GM23248 (cell line): ENCODE results near the gene SMG1. TPM values are rescaled to one million over a fixed set of nuclear protein-coding genes. Genes with fewer than 3 reads are reported as not detected.
"Not testable (repeated sequence)": the region's sequence is repeated elsewhere in the genome, so short reads cannot be mapped to it uniquely, and the experiment has no call there.

Experiments
- DNase-seq: peaks from one replicate; pipeline ENCODE4 v3.0.0-alpha.2; 2015
- H2AFZ ChIP-seq: fragments of 200-600 bp; sonication (generic); 2 replicates; pipeline ENCODE4 v1.6.1; 2016; ENCODE audit warnings: antibody characterized with exemption
- H3F3A ChIP-seq: fragments of 200-600 bp; sonication (generic); 2 replicates; pipeline ENCODE4 v1.6.1; 2016; ENCODE audit warnings: mild to moderate bottlenecking, antibody characterized with exemption, mixed run types; ENCODE audit not compliant: insufficient read depth
- H3K27ac ChIP-seq: fragments of 200-600 bp; sonication (generic); 2 replicates; pipeline ENCODE4 v1.5.1; 2016; ENCODE audit warnings: mild to moderate bottlenecking
- H3K27me3 ChIP-seq: fragments of 200-600 bp; sonication (generic); replicated peaks from 2 replicates; pipeline ENCODE4 v1.6.1; 2016; ENCODE audit warnings: mild to moderate bottlenecking; ENCODE audit not compliant: insufficient read depth
- H3K36me3 ChIP-seq: fragments of 200-600 bp; sonication (generic); 2 replicates; pipeline ENCODE4 v1.6.1; 2016; ENCODE audit warnings: low read depth, mild to moderate bottlenecking
- H3K4me1 ChIP-seq: fragments of 200-600 bp; sonication (generic); 2 replicates; pipeline ENCODE4 v1.6.1; 2016; ENCODE audit warnings: mild to moderate bottlenecking; ENCODE audit not compliant: insufficient read depth
- H3K4me2 ChIP-seq: fragments of 200-600 bp; sonication (generic); one replicate; pipeline ENCODE4 v1.6.1; 2016; ENCODE audit warnings: mild to moderate bottlenecking; ENCODE audit not compliant: unreplicated experiment
- H3K4me3 ChIP-seq: fragments of 200-600 bp; sonication (generic); 2 replicates; pipeline ENCODE4 v1.5.1; 2016; ENCODE audit warnings: mild to moderate bottlenecking
- H3K79me2 ChIP-seq: fragments of 200-600 bp; sonication (generic); 2 replicates; pipeline ENCODE4 v1.6.1; 2016; ENCODE audit warnings: mild to moderate bottlenecking; ENCODE audit not compliant: insufficient read depth
- H3K9ac ChIP-seq: fragments of 200-600 bp; sonication (generic); 2 replicates; pipeline ENCODE4 v1.6.1; 2016; ENCODE audit warnings: mild to moderate bottlenecking
- H3K9me2 ChIP-seq: fragments of 200-600 bp; sonication (generic); 2 replicates; pipeline ENCODE4 v1.6.1; 2016; ENCODE audit warnings: mixed run types, mild to moderate bottlenecking, moderate library complexity; ENCODE audit not compliant: insufficient read depth
- H3K9me3 ChIP-seq: fragments of 200-600 bp; sonication (generic); one replicate; pipeline ENCODE4 v1.6.1; 2017; ENCODE audit warnings: low read depth
- H4K20me1 ChIP-seq: fragments of 200-600 bp; sonication (generic); 2 replicates; pipeline ENCODE4 v1.6.0; 2016; ENCODE audit not compliant: insufficient read depth
- WGBS, 2 experiments: methylation state at CpG; one replicate each; pipeline ENCODE4 v1.1.6; 2015 to 2017; ENCODE audit warnings: low lambda C conversion rate in 2 of 2, low coverage in 1 of 2; ENCODE audit errors: missing lambda C conversion rate in 2 of 2; 5-methylcytosine and 5-hydroxymethylcytosine counted together
- in situ Hi-C: fragments of 300-500 bp; cut with MboI; formaldehyde crosslinking; loops from 2 replicates; pipeline ENCODE4 v1.15.0; 2020
- polyA plus RNA-seq: library from polyadenylated mRNA; unstranded; fragments of >200 nt; fragmentation: Nextera tagmentation; extraction: Ambion mirVana; gene quantifications from 2 replicates; pipeline ENCODE4 v1.2.1, GENCODE V29; 2016
- total RNA-seq: library from RNA; depleted of rRNA; stranded (reverse); fragments of >200 nt; shearing (Covaris generic); gene quantifications from 2 replicates; pipeline ENCODE4 v1.2.3, GENCODE V29; 2014

SMG1 gene
- total and polyA plus RNA-seq, 2 experiments from 2014 or later, result 9.3 to 37.1 TPM

DNA sequence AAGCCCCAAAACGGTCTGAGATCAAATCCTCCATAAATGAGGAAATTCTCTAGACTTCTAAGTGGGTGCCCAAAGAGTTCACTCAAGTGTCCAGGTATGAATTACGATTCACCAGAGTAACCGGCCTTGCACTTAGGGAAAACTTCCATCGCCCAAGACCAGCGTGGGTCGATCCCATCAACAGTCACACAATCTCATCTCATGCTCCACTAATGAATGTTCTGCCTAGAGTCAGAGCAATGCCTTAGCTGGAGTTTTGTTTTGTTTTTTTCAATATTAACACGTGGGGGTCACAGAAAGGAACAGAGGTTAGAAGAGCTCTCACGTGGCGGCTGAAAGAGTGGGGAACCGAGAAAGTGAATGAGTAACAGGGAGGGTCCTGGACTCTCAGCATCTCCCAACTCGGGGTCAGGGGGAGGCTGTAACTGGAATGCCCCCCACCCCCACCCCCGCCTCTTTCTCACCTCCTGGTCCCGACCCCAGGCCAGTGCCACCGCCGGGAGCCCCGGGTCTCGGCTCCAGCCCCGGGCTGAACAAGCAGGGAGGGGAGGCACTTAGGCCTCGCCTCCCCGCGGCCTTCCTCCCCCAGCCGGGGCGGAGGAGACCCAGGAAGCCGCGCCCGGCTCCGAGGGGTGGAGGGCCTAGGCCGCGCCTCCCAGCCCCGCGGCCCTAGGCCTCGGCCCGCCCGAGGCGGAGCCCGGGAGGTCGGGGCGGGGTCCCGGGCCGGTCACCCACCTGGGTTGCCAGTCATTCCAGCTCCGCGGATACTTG is 808 bp downstream of the SMG1 start:
- in situ Hi-C loops, H3K27me3 ChIP-seq, H4K20me1 ChIP-seq, H3F3A ChIP-seq, H3K36me3 ChIP-seq, H3K9me3 ChIP-seq, H3K9me2 ChIP-seq: not testable (repeated sequence)
- H3K27ac ChIP-seq, result peak overlapping the region; percentile 83
- H3K4me2 ChIP-seq, result peak overlapping the region; percentile 98
- WGBS, 2 experiments, result 0 to 1% methylated on average over 12 to 41 of the region's 42 CpGs
- H3K9ac ChIP-seq, result peak overlapping the region; percentile 91
- H3K79me2 ChIP-seq, result peaks cover 52% of the 10 kb centered on the region
- H3K4me1 ChIP-seq, result peaks cover 14% of the 10 kb centered on the region
- peak overlapping the region; percentile 93 for H2AFZ ChIP-seq
- peak; percentile 64 for DNase-seq
- H3K4me3 ChIP-seq, result peak overlapping the region; percentile 95

DNA sequence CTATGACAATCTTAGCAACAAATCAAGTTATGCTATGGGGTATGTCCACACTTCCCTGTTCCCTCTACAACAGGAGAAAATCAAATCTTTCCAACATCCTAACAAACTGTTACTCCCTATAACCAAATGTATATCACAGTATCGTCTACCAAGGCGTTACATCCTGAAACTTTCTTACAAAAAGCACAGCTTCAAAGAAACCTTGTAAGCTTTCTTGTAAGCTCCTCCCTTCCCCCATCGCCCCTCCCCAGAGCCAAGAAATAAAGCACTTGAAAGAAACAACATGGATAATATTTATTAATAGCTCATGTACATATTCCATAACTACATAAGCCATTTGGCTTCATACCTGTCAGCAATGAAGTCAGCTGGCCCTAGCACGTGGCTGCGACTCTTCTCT is 2.3 kb downstream of the SMG1 start:
- H3K27me3 ChIP-seq, H4K20me1 ChIP-seq, H3K36me3 ChIP-seq, H3K9me3 ChIP-seq, H2AFZ ChIP-seq, DNase-seq, H3K27ac ChIP-seq, in situ Hi-C loops, H3K9me2 ChIP-seq, H3F3A ChIP-seq: not testable (repeated sequence)
- Histone ChIP-seq H3K4me3 (peak overlapping the region; percentile 95), H3K4me2 (peak overlapping the region; percentile 98), H3K79me2 (peaks cover 66% of the 10 kb centered on the region), H3K9ac (peak overlapping the region; percentile 91; the same call in 1 of the 2 replicates), H3K4me1 (peaks cover 14% of the 10 kb centered on the region)
- 23 to 36% methylated on average over 5 of the region's 5 CpGs for WGBS, 2 experiments

DNA sequence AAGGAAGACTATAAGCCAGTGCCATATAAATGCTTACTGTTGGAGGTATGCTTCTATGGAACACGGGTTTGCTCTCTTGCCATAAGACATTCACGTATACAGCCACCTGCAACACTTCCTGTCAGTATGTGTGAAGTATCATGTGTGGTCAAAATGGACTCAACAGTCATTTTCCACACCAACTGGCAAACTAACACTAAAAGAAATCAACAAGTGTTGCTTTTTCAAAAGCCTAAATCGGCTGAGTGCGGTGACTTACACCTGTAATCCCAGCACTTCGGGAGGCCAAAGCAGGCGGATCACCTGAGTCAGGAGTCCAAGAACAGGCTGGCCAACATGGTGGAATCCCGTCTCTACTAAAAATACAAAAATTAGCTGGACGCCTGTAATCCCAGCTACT is 3.1 kb downstream of the SMG1 start:
- WGBS, 2 experiments, result 89% methylated on average over 8 of the region's 8 CpGs
- Histone ChIP-seq H3K4me1 (peaks cover 14% of the 10 kb centered on the region), H3K79me2 (peaks cover 74% of the 10 kb centered on the region)
- H3K4me3 ChIP-seq, H3F3A ChIP-seq, H3K27me3 ChIP-seq, H4K20me1 ChIP-seq, H3K27ac ChIP-seq, H3K36me3 ChIP-seq, H3K9me2 ChIP-seq, H3K4me2 ChIP-seq, H3K9me3 ChIP-seq, H3K9ac ChIP-seq, H2AFZ ChIP-seq, DNase-seq, in situ Hi-C loops: not testable (repeated sequence)

DNA sequence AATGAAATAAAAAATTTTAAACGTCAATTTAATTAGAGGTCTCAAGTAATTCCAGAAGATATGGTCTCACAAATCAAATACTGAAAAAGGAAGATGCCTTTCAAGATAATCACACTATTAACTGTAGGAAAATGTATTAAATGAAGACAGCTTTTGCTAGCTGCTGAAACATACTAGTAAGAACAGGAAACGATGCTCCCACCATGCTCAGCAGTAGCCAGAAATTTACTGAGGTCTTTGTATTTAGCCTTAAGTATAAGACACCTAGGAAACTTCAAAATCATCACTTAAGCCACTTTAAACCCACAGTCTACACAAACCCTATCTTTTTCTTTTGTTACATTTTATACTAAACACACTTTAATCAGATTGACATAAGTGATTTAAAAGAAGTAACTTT is 16.6 kb downstream of the SMG1 start:
- H3K27ac ChIP-seq, H2AFZ ChIP-seq, H3K4me1 ChIP-seq, H3K36me3 ChIP-seq, H3K4me2 ChIP-seq, H4K20me1 ChIP-seq, H3K4me3 ChIP-seq, H3F3A ChIP-seq, H3K9me3 ChIP-seq, DNase-seq, H3K9ac ChIP-seq, in situ Hi-C loops, H3K27me3 ChIP-seq, H3K9me2 ChIP-seq: not testable (repeated sequence)
- WGBS, 2 experiments, result 44 to 59% methylated on average over 2 of the region's 2 CpGs
- H3K79me2 ChIP-seq, result peaks cover 100% of the 10 kb centered on the region

- H3K27me3 ChIP-seq, DNase-seq, H3K9ac ChIP-seq, H3K4me1 ChIP-seq, H3K4me3 ChIP-seq, H3F3A ChIP-seq, H3K27ac ChIP-seq, in situ Hi-C loops, H4K20me1 ChIP-seq, H3K9me3 ChIP-seq, H3K36me3 ChIP-seq, H3K4me2 ChIP-seq, H2AFZ ChIP-seq, H3K9me2 ChIP-seq: not testable (repeated sequence)
- 89 to 93% methylated on average over 12 of the region's 12 CpGs for WGBS, 2 experiments
- peaks cover 100% of the 10 kb centered on the region for H3K79me2 ChIP-seq
Observed at GRCh38 chr16:18908716-18909115, 17.5 kb downstream of the SMG1 start.

GRCh38 chr16:18902778-18903177 is 23.4 kb downstream of the SMG1 start:
- H3K9ac ChIP-seq, in situ Hi-C loops: not testable (repeated sequence)
- WGBS, 2 experiments, result 97% methylated on average over 6 to 7 of the region's 7 CpGs

GRCh38 chr16:18902044-18902443 is 24.2 kb downstream of the SMG1 start:
- H3K27me3 ChIP-seq, H3K9ac ChIP-seq, DNase-seq, H3F3A ChIP-seq, in situ Hi-C loops, H3K9me3 ChIP-seq, H3K36me3 ChIP-seq, H3K9me2 ChIP-seq, H3K4me2 ChIP-seq, H3K4me3 ChIP-seq, H4K20me1 ChIP-seq, H2AFZ ChIP-seq, H3K27ac ChIP-seq: not testable (repeated sequence)
- H3K79me2 ChIP-seq, result peaks cover 100% of the 10 kb centered on the region
- H3K4me1 ChIP-seq, result peaks cover 19% of the 10 kb centered on the region
- WGBS, 2 experiments, result 98 to 99% methylated on average over 3 of the region's 3 CpGs

More at GRCh38 chr16:18902778-18903177, 23.4 kb downstream of the SMG1 start:
- not testable (repeated sequence) for H4K20me1 ChIP-seq, H3K27ac ChIP-seq, H3K27me3 ChIP-seq, H3F3A ChIP-seq, H3K4me2 ChIP-seq, H2AFZ ChIP-seq, H3K4me3 ChIP-seq, H3K9me2 ChIP-seq, DNase-seq, H3K9me3 ChIP-seq, H3K36me3 ChIP-seq
- H3K4me1 ChIP-seq, result peaks cover 19% of the 10 kb centered on the region
- H3K79me2 ChIP-seq, result peaks cover 100% of the 10 kb centered on the region
